ENCODE results near the gene RFNG. TPM values are rescaled to one million over a fixed set of nuclear protein-coding genes. Genes with fewer than 3 reads are reported as not detected.

Gene RFNG
- total RNA-seq, 1 experiment from 2014 or later, result 46.7 TPM

GRCh38 chr17:82073446-82073845, 21.8 kb upstream of the RFNG start:
- no peaks in the 10 kb centered on the region for H3F3A ChIP-seq (ENCODE audit: low read length, unreplicated experiment)
- no peaks in the 10 kb centered on the region for H3K4me1 ChIP-seq (ENCODE audit: insufficient read depth, low read length)
- DNase-seq (no peak), ATAC-seq (no peak)
- H3K9ac ChIP-seq (ENCODE audit: low read length), result no peak overlapping the region
- no peak overlapping the region for H3K4me2 ChIP-seq (ENCODE audit: low read length)
- H3K9me2 ChIP-seq (replicated peaks; ENCODE audit: low read length), result no peaks in the 10 kb centered on the region
- ChIA-PET POLR2A (ENCODE audit: unreplicated experiment) (interaction anchor here (0.6 kb wide), 1 partner anchor 23 kb away, joined by 5 read pairs; no protein-coding TSS in a partner anchor), CTCF (no interaction called here)
- H2AFZ ChIP-seq (ENCODE audit: low read length), result no peak overlapping the region
- H3K79me2 ChIP-seq (ENCODE audit: low read length), result no peaks in the 10 kb centered on the region
- no peaks in the 10 kb centered on the region for H3K9me3 ChIP-seq (ENCODE audit: low read length)
- no peak overlapping the region for H3K4me3 ChIP-seq (ENCODE audit: low read length)
- no peak overlapping the region for H3K27ac ChIP-seq (ENCODE audit: low read length)
- TF ChIP-seq EZH2 (IDR thresholded peaks at IDR 0.05; ENCODE audit: low read length, unreplicated experiment) (no peak), EZH2phosphoT487 (IDR thresholded peaks at IDR 0.05; ENCODE audit: borderline replicate concordance, low read length) (no peak), CTCF (conservative IDR thresholded peaks at IDR 0.05; ENCODE audit: low read depth, low read length) (no peak)
- H4K20me1 ChIP-seq (ENCODE audit: low read length), result no peaks in the 10 kb centered on the region
- intact Hi-C loops (cut with micrococcal nuclease), result no loop called here
- no TSS peak for BruUV-seq (replicated peaks)
- H3K36me3 ChIP-seq (ENCODE audit: low read depth, low read length), result peaks cover 8% of the 10 kb centered on the region
- H3K27me3 ChIP-seq (ENCODE audit: low read length), result no peaks in the 10 kb centered on the region

- no TSS peak for BruUV-seq (replicated peaks)
- H3K27ac ChIP-seq (ENCODE audit: low read length), result no peak overlapping the region
- no peaks in the 10 kb centered on the region for H3F3A ChIP-seq (ENCODE audit: low read length, unreplicated experiment)
- H2AFZ ChIP-seq (ENCODE audit: low read length), result no peak overlapping the region
- no peaks in the 10 kb centered on the region for H3K79me2 ChIP-seq (ENCODE audit: low read length)
- ChIA-PET POLR2A (ENCODE audit: unreplicated experiment) (no interaction called here), CTCF (no interaction called here)
- no peak for DNase-seq
- no peak for ATAC-seq
- no peak overlapping the region for H3K9ac ChIP-seq (ENCODE audit: low read length)
- no peaks in the 10 kb centered on the region for H3K9me2 ChIP-seq (replicated peaks; ENCODE audit: low read length)
- no peaks in the 10 kb centered on the region for H4K20me1 ChIP-seq (ENCODE audit: low read length)
- H3K27me3 ChIP-seq (ENCODE audit: low read length), result no peaks in the 10 kb centered on the region
- H3K9me3 ChIP-seq (ENCODE audit: low read length), result no peaks in the 10 kb centered on the region
- H3K4me1 ChIP-seq (ENCODE audit: insufficient read depth, low read length), result no peaks in the 10 kb centered on the region
- peaks cover 2% of the 10 kb centered on the region for H3K36me3 ChIP-seq (ENCODE audit: low read depth, low read length)
- no peak overlapping the region for H3K4me2 ChIP-seq (ENCODE audit: low read length)
- no peak overlapping the region for H3K4me3 ChIP-seq (ENCODE audit: low read length)
- intact Hi-C loops (cut with micrococcal nuclease), result no loop called here
- no peak for TF ChIP-seq EZH2phosphoT487 (IDR thresholded peaks at IDR 0.05; ENCODE audit: borderline replicate concordance, low read length)
- no peak for TF ChIP-seq CTCF (conservative IDR thresholded peaks at IDR 0.05; ENCODE audit: low read depth, low read length)
These were observed 21.2 kb upstream of the RFNG start for GRCh38 chr17:82072827-82073226.

- no peak overlapping the region for H2AFZ ChIP-seq (ENCODE audit: low read length)
- no peaks in the 10 kb centered on the region for H3F3A ChIP-seq (ENCODE audit: low read length, unreplicated experiment)
- no peaks in the 10 kb centered on the region for H3K9me3 ChIP-seq (ENCODE audit: low read length)
- H3K4me3 ChIP-seq (ENCODE audit: low read length), result no peak overlapping the region
- ChIA-PET CTCF (no interaction called here), POLR2A (ENCODE audit: unreplicated experiment) (no interaction called here)
- H4K20me1 ChIP-seq (ENCODE audit: low read length), result no peaks in the 10 kb centered on the region
- no peaks in the 10 kb centered on the region for H3K9me2 ChIP-seq (replicated peaks; ENCODE audit: low read length)
- no peak overlapping the region for H3K27ac ChIP-seq (ENCODE audit: low read length)
- 0 out of 2 replicates have a peak, but pooled peaks cover 4% of the 10 kb centered on the region for H3K79me2 ChIP-seq (ENCODE audit: low read length)
- peaks cover 5% of the 10 kb centered on the region; the same call in 1 of the 2 replicates for H3K4me1 ChIP-seq (ENCODE audit: insufficient read depth, low read length)
- no peak for ATAC-seq
- H3K36me3 ChIP-seq (ENCODE audit: low read depth, low read length), result no peaks in the 10 kb centered on the region
- no TSS peak for BruUV-seq (replicated peaks)
- TF ChIP-seq CTCF (conservative IDR thresholded peaks at IDR 0.05; ENCODE audit: low read depth, low read length) (no peak), EZH2phosphoT487 (IDR thresholded peaks at IDR 0.05; ENCODE audit: borderline replicate concordance, low read length) (no peak), EZH2 (IDR thresholded peaks at IDR 0.05; ENCODE audit: low read length, unreplicated experiment) (no peak)
- no peak overlapping the region for H3K4me2 ChIP-seq (ENCODE audit: low read length)
- DNase-seq, result no peak
- H3K9ac ChIP-seq (ENCODE audit: low read length), result no peak overlapping the region
- intact Hi-C loops (cut with micrococcal nuclease), result no loop called here
- H3K27me3 ChIP-seq (ENCODE audit: low read length), result no peaks in the 10 kb centered on the region
These were observed 19.0 kb upstream of the RFNG start for GRCh38 chr17:82070611-82071010.
